ENCODE measurements around the gene CCDC17.

DNA sequence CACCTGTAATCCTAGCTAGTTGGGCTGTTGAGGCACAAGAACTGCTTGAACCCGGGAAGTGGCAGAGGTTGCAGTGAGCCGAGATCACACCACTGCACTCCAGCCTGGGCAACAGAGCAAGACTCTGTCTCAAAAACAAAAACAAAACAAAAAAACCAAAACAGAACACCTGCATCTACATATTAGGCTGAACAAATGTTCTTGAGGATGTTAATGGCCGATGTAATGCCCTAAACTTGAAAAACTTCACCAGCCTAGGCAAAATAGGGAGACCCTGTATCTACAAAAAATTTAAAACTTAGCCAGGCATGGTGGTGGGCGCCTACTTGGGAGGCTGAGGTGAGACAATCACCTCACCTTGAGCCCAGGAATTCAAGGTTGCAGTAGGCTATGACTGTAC, 44.7 kb upstream of the CCDC17 start:
- TF ChIP-seq, protein P1, sequence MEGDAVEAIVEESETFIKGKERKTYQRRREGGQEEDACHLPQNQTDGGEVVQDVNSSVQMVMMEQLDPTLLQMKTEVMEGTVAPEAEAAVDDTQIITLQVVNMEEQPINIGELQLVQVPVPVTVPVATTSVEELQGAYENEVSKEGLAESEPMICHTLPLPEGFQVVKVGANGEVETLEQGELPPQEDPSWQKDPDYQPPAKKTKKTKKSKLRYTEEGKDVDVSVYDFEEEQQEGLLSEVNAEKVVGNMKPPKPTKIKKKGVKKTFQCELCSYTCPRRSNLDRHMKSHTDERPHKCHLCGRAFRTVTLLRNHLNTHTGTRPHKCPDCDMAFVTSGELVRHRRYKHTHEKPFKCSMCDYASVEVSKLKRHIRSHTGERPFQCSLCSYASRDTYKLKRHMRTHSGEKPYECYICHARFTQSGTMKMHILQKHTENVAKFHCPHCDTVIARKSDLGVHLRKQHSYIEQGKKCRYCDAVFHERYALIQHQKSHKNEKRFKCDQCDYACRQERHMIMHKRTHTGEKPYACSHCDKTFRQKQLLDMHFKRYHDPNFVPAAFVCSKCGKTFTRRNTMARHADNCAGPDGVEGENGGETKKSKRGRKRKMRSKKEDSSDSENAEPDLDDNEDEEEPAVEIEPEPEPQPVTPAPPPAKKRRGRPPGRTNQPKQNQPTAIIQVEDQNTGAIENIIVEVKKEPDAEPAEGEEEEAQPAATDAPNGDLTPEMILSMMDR (conservative IDR thresholded peaks at IDR 0.05; ENCODE audit: low read depth, low read length): no peak
- TF ChIP-seq EZH2 (IDR thresholded peaks at IDR 0.05; ENCODE audit: low read length, unreplicated experiment): no peak

Measured in PC-3 (cell line).